DMS114 treated with DMSO at 0.1 percent for 48 hours (cell line): Measurements from ENCODE around the gene QSOX2.
"Not testable (repeated sequence)": the region's sequence is repeated elsewhere in the genome, so short reads cannot be mapped to it uniquely, and the experiment has no call there.

ENCODE experiments used
- DNase-seq: peaks from one replicate; lab custom pipeline; 2025; ENCODE audit not compliant: unreplicated experiment; lab: John Stamatoyannopoulos, UW

QSOX2 gene

GRCh38 chr9:136267261-136268111, 21.9 kb upstream of the QSOX2 start:
- peak; percentile 58 for DNase-seq

- DNase-seq = not testable (repeated sequence)
Measured at GRCh38 chr9:136266641-136267040, 21.0 kb upstream of the QSOX2 start.

DNA sequence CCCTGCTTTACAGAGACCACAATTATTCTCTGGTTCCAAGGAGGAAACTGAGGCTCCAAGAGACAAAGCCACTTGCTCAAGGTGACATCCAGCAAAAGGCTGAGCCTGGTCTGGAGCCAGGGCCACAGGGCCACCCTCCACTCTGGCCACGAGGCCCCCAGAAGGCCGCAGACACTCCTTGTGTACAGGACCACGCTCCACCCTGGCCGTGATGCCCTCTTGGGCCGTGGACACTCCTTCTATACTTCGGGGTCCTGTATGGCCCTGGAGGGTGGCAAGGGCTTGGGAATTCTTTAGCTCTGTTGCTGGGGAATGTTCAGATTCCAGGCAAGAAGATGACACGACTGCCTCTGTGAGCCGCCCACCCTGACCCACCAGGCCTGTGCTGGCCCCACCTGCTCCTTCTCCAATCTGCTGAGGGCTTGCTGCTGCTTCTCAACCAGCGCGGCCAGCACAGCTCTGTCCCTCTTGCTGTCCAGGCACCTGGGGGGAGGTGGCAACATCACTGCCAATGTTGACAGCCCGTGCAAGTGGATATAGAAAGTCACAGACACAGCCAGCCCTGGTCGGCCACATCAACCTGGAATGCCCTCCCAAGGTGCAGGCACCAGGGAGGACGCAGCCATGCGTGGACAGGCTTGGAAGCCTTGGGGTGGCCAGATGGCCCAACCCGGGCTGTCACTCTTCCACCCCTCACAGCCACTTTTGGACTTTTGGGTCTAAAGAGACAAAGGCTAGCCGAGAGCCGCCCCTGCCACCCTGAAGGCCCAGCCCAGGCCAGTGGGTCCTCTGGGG, 20.1 kb upstream of the QSOX2 start:
- DNase-seq = no peak

- DNase-seq = no peak
Measured at GRCh38 chr9:136264441-136265405, 19.1 kb upstream of the QSOX2 start.

GRCh38 chr9:136264031-136264430, 18.4 kb upstream of the QSOX2 start:
- DNase-seq = no peak

GRCh38 chr9:136262671-136263178, 17.1 kb upstream of the QSOX2 start:
- DNase-seq = no peak

DNA sequence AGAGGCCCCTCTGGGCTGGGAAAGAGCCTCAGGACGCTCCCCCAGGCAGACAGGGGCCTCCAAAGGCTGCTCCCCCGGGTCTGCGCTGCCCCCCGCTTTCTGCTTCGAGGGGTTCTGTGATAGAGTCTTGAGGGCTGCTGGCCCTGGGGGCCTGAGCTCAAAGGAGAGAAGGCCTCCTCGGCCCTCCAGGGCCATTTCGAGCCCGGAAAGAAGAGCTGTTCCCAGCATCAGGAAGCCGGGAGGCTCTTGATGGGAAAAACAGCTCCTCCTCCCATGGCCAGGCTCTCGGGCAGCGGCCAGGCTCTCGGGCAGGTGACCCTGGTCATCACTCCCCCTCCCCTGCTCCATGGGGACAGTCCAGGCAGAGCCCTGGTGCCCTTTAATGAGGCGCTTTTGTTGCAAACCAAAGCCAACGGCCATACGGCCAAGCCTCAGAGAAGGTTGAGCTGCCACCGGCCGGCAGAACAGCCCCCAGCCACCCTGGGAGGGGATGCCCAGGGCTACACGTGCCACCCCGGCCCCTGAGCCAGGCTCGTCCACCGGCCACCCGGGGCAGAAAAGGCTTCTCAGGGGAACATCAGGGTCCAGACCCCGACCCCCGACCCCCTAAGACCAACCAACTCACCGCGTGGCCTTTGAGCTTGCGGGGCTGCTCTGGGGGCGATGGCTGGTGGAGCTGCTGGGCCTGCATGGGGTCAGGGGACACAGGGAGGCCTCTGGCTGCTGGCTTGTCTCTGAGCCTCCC, 16.2 kb upstream of the QSOX2 start:
- DNase-seq = no peak

DNA sequence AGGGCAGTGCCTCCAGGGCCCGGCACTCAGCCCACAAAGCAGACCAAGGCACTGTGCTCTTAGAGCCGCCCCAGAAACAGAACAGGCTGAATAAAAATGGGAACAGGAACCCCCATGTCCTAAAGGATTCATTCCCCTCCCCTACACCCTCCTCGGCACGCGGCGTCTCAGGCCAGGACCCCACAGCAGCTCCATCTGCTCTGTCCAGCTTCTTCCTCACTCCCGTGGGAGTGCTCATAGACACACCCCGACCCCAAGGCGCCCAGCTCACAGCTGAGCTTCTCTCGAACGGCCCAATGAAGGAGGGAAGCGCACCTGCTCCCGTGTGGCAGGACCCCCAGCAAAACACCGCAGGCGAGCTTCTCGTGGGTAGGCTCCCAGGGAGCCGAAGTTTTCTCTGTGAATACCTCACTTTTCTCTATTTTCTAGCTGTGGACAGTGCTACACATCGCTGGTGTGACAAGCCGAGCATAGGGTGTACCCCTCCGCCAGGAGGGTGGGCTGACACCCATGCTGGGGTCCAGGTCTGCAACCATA, 15.4 kb upstream of the QSOX2 start:
- DNase-seq = no peak

GRCh38 chr9:136260521-136260920, 14.9 kb upstream of the QSOX2 start:
- no peak for DNase-seq

DNA sequence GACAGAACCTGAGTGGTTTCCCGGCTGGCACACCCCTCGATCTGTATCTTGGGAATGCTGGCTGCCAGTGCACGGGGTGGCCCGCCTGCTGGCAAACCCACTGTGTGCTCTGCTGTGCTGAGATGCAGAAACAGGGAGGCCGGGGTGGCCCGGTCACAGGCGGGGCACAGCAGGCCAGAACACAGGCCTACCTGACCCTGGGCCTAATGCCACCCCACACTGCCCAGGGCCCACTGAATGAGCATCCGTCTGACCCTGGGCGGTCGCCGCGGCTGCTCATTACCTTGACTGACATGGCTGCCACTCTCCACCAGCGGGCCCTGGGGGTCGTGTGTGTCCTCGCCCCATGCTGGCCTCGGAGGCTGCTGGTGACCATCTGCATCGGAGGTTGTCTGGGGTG, 14.2 kb upstream of the QSOX2 start:
- DNase-seq = no peak

DNA sequence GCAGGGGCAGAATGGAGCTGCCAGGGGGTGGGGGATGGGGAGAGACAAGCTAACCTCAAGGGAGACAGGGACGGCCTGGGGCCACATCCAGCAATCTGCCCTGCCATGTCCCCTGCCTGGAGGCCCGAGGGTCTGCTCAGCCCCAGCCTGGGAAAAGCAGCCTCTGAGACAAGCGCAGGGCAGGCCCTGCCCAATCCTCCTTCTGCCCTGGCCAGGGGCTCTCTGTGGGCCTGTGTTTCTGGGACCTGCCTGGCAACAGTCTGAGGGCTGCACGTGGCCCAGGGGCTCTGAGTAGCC, 13.9 kb upstream of the QSOX2 start:
- no peak for DNase-seq

GRCh38 chr9:136258786-136259516, 13.3 kb upstream of the QSOX2 start:
- DNase-seq = no peak

DNA sequence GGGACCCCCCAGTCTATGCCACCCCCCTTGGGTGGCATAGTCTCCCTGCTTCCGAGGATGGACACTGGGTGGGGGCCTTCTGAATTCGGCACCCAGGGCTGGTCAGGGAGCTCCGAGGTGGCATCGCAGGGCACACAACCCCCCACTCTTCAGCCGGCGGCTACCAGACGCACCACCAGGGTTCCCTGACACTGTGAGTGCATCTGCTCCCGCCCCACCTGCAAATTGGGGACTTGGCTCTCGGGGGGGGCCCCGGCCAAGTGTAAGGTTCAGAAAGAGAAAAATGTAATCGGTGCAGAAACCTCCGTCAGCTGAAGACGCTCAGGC, 12.7 kb upstream of the QSOX2 start:
- DNase-seq = no peak

DNA sequence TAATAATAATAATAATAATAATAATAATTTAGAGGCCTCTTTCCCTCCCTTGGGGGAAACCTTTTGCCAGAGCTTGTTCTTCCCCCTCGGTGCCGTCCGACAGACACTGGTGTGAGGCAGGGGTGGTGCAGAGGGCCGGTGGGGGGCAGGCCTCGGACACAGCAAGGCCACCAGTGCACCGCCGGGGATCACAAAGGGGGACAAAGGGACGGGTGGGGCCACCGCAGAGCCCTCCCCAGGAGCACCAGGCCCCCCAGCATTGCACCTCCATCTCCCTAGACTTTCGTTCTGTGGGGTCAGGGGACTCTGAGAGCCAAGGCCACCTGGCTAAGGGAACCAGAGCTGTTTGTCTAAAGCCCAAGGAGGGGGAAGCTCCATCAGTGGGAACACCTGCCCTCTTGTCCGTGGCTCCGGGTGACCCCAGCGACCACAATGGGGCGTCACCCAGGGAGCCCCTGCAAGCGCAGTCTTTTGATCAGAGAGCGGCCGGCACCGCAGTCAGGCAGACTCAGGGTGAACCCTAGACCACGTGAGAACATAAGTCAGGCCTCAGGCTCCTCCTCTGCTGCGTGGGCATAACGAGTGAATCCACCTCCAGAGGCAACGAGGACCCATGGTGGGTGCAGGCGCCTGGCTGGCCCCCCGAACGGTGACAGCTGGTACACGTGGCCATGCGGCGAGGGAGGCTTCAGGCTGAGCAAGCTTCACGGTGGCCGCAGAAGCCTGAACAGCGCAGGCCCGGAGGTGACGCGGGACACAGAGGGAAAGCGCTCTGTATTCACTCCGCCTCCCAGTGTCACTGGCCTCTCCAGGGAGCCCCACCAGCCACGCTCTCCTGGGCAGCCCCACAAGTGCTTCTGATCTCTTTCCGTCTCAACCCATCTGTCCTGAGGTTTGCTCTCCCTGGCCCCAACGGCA, 12.0 kb upstream of the QSOX2 start:
- no peak for DNase-seq

GRCh38 chr9:136255896-136256890, 10.6 kb upstream of the QSOX2 start:
- no peak for DNase-seq

GRCh38 chr9:136255166-136255538, 9.5 kb upstream of the QSOX2 start:
- no peak for DNase-seq

- DNase-seq = no peak
Measured at GRCh38 chr9:136254381-136255165, 9.0 kb upstream of the QSOX2 start.
